Neural cell (in vitro differentiated cells): ENCODE data around the gene SLC39A7. TPM values are rescaled to one million over a fixed set of nuclear protein-coding genes. Genes with fewer than 3 reads are reported as not detected.
A peak's percentile ranks its signal among the peaks of the same experiment; 100 is the strongest.

Experiments used
- H2AFZ ChIP-seq: fragments of 200-600, 300-800 bp; sonication (generic), shearing (Covaris generic); 2 replicates; pipeline ENCODE4 v1.6.0; 2014; ENCODE audit warnings: low read depth, mild to moderate bottlenecking, antibody characterized with exemption, low read length, moderate library complexity
- H3F3A ChIP-seq: fragments of 200-600 bp; shearing (Covaris generic); 2 replicates; pipeline ENCODE4 v1.6.1; 2016; ENCODE audit warnings: mild to moderate bottlenecking, moderate library complexity, mixed read lengths, antibody characterized with exemption, low read length; ENCODE audit not compliant: insufficient read depth, poor library complexity, severe bottlenecking
- H3K27ac ChIP-seq: fragments of 200-600, 300-800 bp; sonication (generic), shearing (Covaris generic); 2 replicates; pipeline ENCODE4 v1.5.1; 2014; ENCODE audit warnings: mild to moderate bottlenecking, low read length, moderate library complexity
- H3K27me3 ChIP-seq: fragments of 300-800, 200-600 bp; sonication (generic), shearing (Covaris generic); 2 replicates; pipeline ENCODE4 v1.6.0; 2014; ENCODE audit warnings: mild to moderate bottlenecking, low read depth, low read length, moderate library complexity; ENCODE audit not compliant: insufficient read depth
- H3K36me3 ChIP-seq: fragments of 300-800, 200-600 bp; sonication (generic), shearing (Covaris generic); 2 replicates; pipeline ENCODE4 v1.5.1; 2014; ENCODE audit warnings: mild to moderate bottlenecking, antibody characterized with exemption, low read length, moderate library complexity; ENCODE audit not compliant: insufficient read depth
- H3K4me2 ChIP-seq: fragments of 300-800, 200-600 bp; sonication (generic), shearing (Covaris generic); 2 replicates; pipeline ENCODE4 v1.6.0; 2014; ENCODE audit warnings: mild to moderate bottlenecking, low read length
- H3K4me3 ChIP-seq: fragments of 300-800, 200-600 bp; sonication (generic), shearing (Covaris generic); 2 replicates; pipeline ENCODE4 v1.5.1; 2014; ENCODE audit warnings: mild to moderate bottlenecking, low read length, moderate library complexity
- H3K79me2 ChIP-seq: fragments of 200-600 bp; shearing (Covaris generic); replicated peaks from 2 replicates; pipeline ENCODE4 v1.6.0; 2014; ENCODE audit warnings: mild to moderate bottlenecking, low read length, moderate library complexity; ENCODE audit not compliant: insufficient read depth
- H3K9ac ChIP-seq: fragments of 300-800, 200-600 bp; sonication (generic), shearing (Covaris generic); 2 replicates; pipeline ENCODE4 v1.6.1; 2016; ENCODE audit warnings: mild to moderate bottlenecking, low read length, mixed read lengths
- H3K9me2 ChIP-seq: fragments of 200-600 bp; shearing (Covaris generic); 2 replicates; pipeline ENCODE4 v1.6.1; 2016; ENCODE audit warnings: mild to moderate bottlenecking, low read length, mixed read lengths; ENCODE audit not compliant: insufficient read depth
- H3K9me3 ChIP-seq: fragments of 200-600, 300-800 bp; sonication (generic), shearing (Covaris generic); 2 replicates; pipeline ENCODE4 v1.6.1; 2016; ENCODE audit warnings: mild to moderate bottlenecking, mixed run types, low read length, moderate library complexity, mixed read lengths
- H4K20me1 ChIP-seq: fragments of 200-600 bp; shearing (Covaris generic); 2 replicates; pipeline ENCODE4 v1.6.1; 2016; ENCODE audit warnings: mild to moderate bottlenecking, mixed run types; ENCODE audit not compliant: insufficient read depth
- EP300 ChIP-seq: fragments of 450-650 bp; conservative IDR thresholded peaks from 2 replicates; pipeline ENCODE4 v1.6.1; 2014; ENCODE audit warnings: antibody characterized with exemption, mild to moderate bottlenecking, moderate library complexity; ENCODE audit not compliant: poor library complexity, severe bottlenecking
- EZH2 ChIP-seq: fragments of 200-600, 300-800 bp; shearing (Covaris generic), sonication (generic); IDR thresholded peaks from 2 replicates; pipeline ENCODE4 v1.6.1; 2014; ENCODE audit warnings: antibody characterized with exemption, low read length, borderline replicate concordance, mild to moderate bottlenecking; ENCODE audit not compliant: insufficient read depth, poor library complexity, severe bottlenecking
- MXI1 ChIP-seq: fragments of 450-650 bp; conservative IDR thresholded peaks from 2 replicates; pipeline ENCODE4 v1.6.1; 2014; ENCODE audit warnings: antibody characterized with exemption, mild to moderate bottlenecking; ENCODE audit not compliant: poor library complexity, severe bottlenecking
- POLR2AphosphoS5 ChIP-seq: IDR thresholded peaks from 2 replicates; pipeline ENCODE4 v1.6.1; 2012
- RAD21 ChIP-seq: fragments of 450-650 bp; conservative IDR thresholded peaks from 2 replicates; pipeline ENCODE4 v1.6.1; 2014; ENCODE audit warnings: antibody characterized with exemption, mild to moderate bottlenecking, moderate library complexity
- SMC3 ChIP-seq: fragments of 450-650 bp; conservative IDR thresholded peaks from 2 replicates; pipeline ENCODE4 v1.6.1; 2014; ENCODE audit warnings: antibody characterized with exemption, mild to moderate bottlenecking, moderate library complexity; ENCODE audit not compliant: poor library complexity
- TAF1 ChIP-seq: IDR thresholded peaks from 2 replicates; pipeline ENCODE4 v1.6.1; 2012; ENCODE audit warnings: low read depth
- polyA plus RNA-seq: library from polyadenylated mRNA; depleted of rRNA; stranded (reverse); fragments of >200 nt; gene quantifications from 2 replicates; pipeline ENCODE4 v1.2.3, GENCODE V29; 2014
- TF ChIP-seq, protein P1 (sequence below): IDR thresholded peaks from 2 replicates; pipeline ENCODE4 v1.6.1; 2012; ENCODE audit warnings: borderline replicate concordance
- TF ChIP-seq, protein P2 (sequence below): fragments of 450-650 bp; IDR thresholded peaks from 2 replicates; pipeline ENCODE4 v1.5.1; 2014; ENCODE audit warnings: antibody characterized with exemption, mild to moderate bottlenecking, moderate library complexity; ENCODE audit not compliant: poor library complexity, severe bottlenecking

The SLC39A7 gene
- polyA plus RNA-seq, 1 donor from 2014 or later = 99.8 TPM

DNA sequence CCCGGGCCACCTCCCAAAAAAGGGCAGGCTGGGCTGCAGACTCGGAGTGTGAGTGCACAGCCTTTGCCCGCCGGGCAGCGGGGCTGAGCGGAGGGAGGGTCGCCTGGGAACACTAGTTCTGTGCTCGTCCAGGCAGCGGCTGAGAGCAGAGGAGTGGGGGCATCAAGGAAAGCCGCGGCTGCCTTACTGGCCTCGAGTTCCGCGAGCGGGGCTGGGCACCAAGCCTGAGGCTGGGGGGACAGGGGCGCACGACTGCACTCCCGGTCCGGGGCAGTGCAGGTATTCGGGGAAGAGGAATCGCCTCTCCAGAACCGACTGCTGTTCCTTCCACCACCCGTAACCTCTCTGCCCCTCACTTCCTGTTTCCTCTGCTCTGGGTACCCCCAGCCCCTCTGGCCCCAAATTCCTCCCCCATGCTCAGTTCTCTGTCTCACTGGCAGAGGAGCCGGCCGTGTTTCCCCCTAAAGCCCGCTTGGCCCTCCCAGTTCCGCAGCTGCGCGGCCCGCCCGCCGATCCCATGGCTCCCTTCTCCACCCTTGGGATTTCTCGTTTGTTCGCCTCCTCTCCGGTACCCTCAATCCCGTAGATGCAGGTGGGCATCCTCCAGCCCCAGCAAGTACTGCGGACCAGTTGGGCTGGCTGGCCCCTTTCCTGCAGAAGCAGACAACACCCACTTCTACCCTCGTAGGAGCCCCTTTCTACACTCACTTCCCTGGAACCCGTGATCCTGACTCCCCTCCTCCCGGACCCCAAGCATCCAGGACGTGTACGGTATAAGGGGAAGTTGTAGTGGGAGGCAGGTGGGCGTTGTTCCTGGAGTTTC is 12.7 kb downstream of the SLC39A7 start:
- Histone ChIP-seq H2AFZ (no peak overlapping the region), H3K9me3 (no peaks in the 10 kb centered on the region), H3K9me2 (no peaks in the 10 kb centered on the region), H4K20me1 (no peaks in the 10 kb centered on the region), H3K4me2 (peak overlapping the region; percentile 36), H3K79me2 (peaks cover 18% of the 10 kb centered on the region), H3F3A (no peaks in the 10 kb centered on the region), H3K27me3 (peaks cover 5% of the 10 kb centered on the region), H3K4me3 (peak overlapping the region; percentile 62), H3K36me3 (peaks cover 6% of the 10 kb centered on the region), H3K9ac (peak overlapping the region; percentile 42), H3K27ac (no peak overlapping the region)
- TF ChIP-seq EP300 (no peak), SMC3 (no peak), POLR2AphosphoS5 (no peak), RAD21 (no peak), EZH2 (no peak), TAF1 (no peak), MXI1 (no peak)
- TF ChIP-seq, protein P1, sequence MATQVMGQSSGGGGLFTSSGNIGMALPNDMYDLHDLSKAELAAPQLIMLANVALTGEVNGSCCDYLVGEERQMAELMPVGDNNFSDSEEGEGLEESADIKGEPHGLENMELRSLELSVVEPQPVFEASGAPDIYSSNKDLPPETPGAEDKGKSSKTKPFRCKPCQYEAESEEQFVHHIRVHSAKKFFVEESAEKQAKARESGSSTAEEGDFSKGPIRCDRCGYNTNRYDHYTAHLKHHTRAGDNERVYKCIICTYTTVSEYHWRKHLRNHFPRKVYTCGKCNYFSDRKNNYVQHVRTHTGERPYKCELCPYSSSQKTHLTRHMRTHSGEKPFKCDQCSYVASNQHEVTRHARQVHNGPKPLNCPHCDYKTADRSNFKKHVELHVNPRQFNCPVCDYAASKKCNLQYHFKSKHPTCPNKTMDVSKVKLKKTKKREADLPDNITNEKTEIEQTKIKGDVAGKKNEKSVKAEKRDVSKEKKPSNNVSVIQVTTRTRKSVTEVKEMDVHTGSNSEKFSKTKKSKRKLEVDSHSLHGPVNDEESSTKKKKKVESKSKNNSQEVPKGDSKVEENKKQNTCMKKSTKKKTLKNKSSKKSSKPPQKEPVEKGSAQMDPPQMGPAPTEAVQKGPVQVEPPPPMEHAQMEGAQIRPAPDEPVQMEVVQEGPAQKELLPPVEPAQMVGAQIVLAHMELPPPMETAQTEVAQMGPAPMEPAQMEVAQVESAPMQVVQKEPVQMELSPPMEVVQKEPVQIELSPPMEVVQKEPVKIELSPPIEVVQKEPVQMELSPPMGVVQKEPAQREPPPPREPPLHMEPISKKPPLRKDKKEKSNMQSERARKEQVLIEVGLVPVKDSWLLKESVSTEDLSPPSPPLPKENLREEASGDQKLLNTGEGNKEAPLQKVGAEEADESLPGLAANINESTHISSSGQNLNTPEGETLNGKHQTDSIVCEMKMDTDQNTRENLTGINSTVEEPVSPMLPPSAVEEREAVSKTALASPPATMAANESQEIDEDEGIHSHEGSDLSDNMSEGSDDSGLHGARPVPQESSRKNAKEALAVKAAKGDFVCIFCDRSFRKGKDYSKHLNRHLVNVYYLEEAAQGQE = no peak
- TF ChIP-seq, protein P2, sequence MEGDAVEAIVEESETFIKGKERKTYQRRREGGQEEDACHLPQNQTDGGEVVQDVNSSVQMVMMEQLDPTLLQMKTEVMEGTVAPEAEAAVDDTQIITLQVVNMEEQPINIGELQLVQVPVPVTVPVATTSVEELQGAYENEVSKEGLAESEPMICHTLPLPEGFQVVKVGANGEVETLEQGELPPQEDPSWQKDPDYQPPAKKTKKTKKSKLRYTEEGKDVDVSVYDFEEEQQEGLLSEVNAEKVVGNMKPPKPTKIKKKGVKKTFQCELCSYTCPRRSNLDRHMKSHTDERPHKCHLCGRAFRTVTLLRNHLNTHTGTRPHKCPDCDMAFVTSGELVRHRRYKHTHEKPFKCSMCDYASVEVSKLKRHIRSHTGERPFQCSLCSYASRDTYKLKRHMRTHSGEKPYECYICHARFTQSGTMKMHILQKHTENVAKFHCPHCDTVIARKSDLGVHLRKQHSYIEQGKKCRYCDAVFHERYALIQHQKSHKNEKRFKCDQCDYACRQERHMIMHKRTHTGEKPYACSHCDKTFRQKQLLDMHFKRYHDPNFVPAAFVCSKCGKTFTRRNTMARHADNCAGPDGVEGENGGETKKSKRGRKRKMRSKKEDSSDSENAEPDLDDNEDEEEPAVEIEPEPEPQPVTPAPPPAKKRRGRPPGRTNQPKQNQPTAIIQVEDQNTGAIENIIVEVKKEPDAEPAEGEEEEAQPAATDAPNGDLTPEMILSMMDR = no peak

DNA sequence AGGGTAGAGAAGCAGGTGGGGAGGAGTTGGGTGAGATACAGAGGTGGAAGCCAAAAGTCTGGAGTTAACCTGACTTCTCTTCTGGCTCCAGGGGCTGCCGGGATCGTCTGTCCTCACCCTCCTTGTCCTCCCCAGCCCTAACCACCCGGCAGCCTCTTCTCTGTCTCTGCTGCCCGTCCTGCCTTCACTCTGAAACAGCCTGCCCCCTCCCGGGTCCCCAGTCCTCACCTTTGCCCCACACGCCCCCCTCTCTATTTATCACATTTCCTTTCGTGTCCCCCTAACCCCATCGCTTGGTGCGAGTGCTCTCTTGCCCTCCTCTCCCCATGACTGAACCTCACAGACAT is 13.3 kb downstream of the SLC39A7 start:
- Histone ChIP-seq H3K27me3 (peaks cover 5% of the 10 kb centered on the region), H3K79me2 (peaks cover 15% of the 10 kb centered on the region), H2AFZ (no peak overlapping the region), H3K9ac (no peak overlapping the region), H3K36me3 (peaks cover 6% of the 10 kb centered on the region), H3K9me2 (no peaks in the 10 kb centered on the region), H3F3A (no peaks in the 10 kb centered on the region), H3K4me3 (peak overlapping the region; percentile 62), H3K9me3 (no peaks in the 10 kb centered on the region), H3K27ac (no peak overlapping the region), H4K20me1 (no peaks in the 10 kb centered on the region), H3K4me2 (no peak overlapping the region)
- TF ChIP-seq EZH2 = no peak
- no peak for TF ChIP-seq RAD21
- TF ChIP-seq TAF1 = no peak
- TF ChIP-seq, protein P2 = no peak
- TF ChIP-seq, protein P1 = no peak
- TF ChIP-seq MXI1 = no peak
- no peak for TF ChIP-seq POLR2AphosphoS5
- TF ChIP-seq SMC3 = no peak
- TF ChIP-seq EP300 = no peak
